Fibroblast of mammary gland (primary cell): Measurements from ENCODE around the gene ACADS.

ENCODE experiments used
- DNase-seq: peaks from one replicate; pipeline ENCODE4 v3.0.0-alpha.2; 2010; ENCODE audit warnings: low read depth
- H3K4me3 ChIP-seq: 2 replicates; pipeline ENCODE4 v1.5.1; 2011; ENCODE audit warnings: low read depth, mild to moderate bottlenecking, low read length, moderate library complexity; ENCODE audit not compliant: control insufficient read depth
- CTCF ChIP-seq: conservative IDR thresholded peaks from 2 replicates; pipeline ENCODE4 v1.5.1; 2011; ENCODE audit warnings: low read depth, low read length, inconsistent platforms; ENCODE audit not compliant: control insufficient read depth, insufficient read depth

Gene ACADS

GRCh38 chr12:120700886-120701285, 24.7 kb upstream of the ACADS start:
- TF ChIP-seq CTCF: no peak
- DNase-seq: no peak
- no peak overlapping the region for H3K4me3 ChIP-seq

- DNase-seq: no peak
- H3K4me3 ChIP-seq: no peak overlapping the region
- no peak for TF ChIP-seq CTCF
These were observed 23.0 kb upstream of the ACADS start for GRCh38 chr12:120702637-120703036.

GRCh38 chr12:120703311-120703942, 22.2 kb upstream of the ACADS start:
- no peak overlapping the region for H3K4me3 ChIP-seq
- TF ChIP-seq CTCF: no peak
- no peak for DNase-seq

- no peak for DNase-seq
- no peak overlapping the region for H3K4me3 ChIP-seq
- no peak for TF ChIP-seq CTCF
These were observed 20.0 kb upstream of the ACADS start for GRCh38 chr12:120705618-120706017.

GRCh38 chr12:120706029-120706428, 19.6 kb upstream of the ACADS start:
- no peak for TF ChIP-seq CTCF
- H3K4me3 ChIP-seq: no peak overlapping the region
- no peak for DNase-seq

GRCh38 chr12:120708651-120709050, 17.0 kb upstream of the ACADS start:
- no peak for DNase-seq
- no peak overlapping the region for H3K4me3 ChIP-seq
- no peak for TF ChIP-seq CTCF

- DNase-seq: peak; percentile 35
- H3K4me3 ChIP-seq: peak within 1 kb of the TSS; percentile 76
- TF ChIP-seq CTCF: no peak
These were observed 15.4 kb upstream of the ACADS start, which contains the start of gene UNC119B for GRCh38 chr12:120710031-120710804. Gene UNC119B, plus strand, starts transcription at chr12:120710458. Its CDS starts 17 bp downstream, at chr12:120710475.
